ENCODE results near the gene PYCARD.
"Not testable (repeated sequence)": the region's sequence is repeated elsewhere in the genome, so short reads cannot be mapped to it uniquely, and the experiment has no call there.

Gene PYCARD

GRCh38 chr16:31204871-31205666, 2.5 kb upstream of the PYCARD start:
- Mint-ChIP-seq H3K36me3 (ENCODE audit: insufficient read depth) (peaks cover 65% of the 10 kb centered on the region), H3K4me3 (peak overlapping the region in 1 of 2 donors; percentile 28), H3K4me1 (ENCODE audit: low read depth in 2 of 2) (peaks cover 20 to 22% of the 10 kb centered on the region in 2 donors), H3K9me3 (no peaks in the 10 kb centered on the region), H3K27ac (peak overlapping the region; percentile 45 to 59), H3K27me3 (no peaks in the 10 kb centered on the region)
- ATAC-seq (replicated peaks), result no peak
- DNase-seq, result no peak

GRCh38 chr16:31201582-31202413, 762 bp downstream of the PYCARD start:
- DNase-seq (peak; percentile 33 to 40 (median 38)), ATAC-seq (replicated peaks) (peak; percentile 68)
- no peaks in the 10 kb centered on the region for H3K27me3 Mint-ChIP-seq
- H3K36me3 Mint-ChIP-seq (ENCODE audit: insufficient read depth), result peaks cover 87% of the 10 kb centered on the region
- H3K9me3 Mint-ChIP-seq, result no peaks in the 10 kb centered on the region
- H3K4me1 Mint-ChIP-seq (ENCODE audit: low read depth in 2 of 2), result peaks cover 35 to 43% of the 10 kb centered on the region in 2 donors
- peak overlapping the region; percentile 79 to 97 for H3K27ac Mint-ChIP-seq
- H3K4me3 Mint-ChIP-seq, result peak overlapping the region; percentile 90 to 92

- Mint-ChIP-seq H3K27me3 (no peaks in the 10 kb centered on the region), H3K27ac (peak overlapping the region; percentile 79 to 97)
Measured at GRCh38 chr16:31200821-31201568, 1.6 kb downstream of the PYCARD start.

GRCh38 chr16:31200111-31200510, 2.4 kb downstream of the PYCARD start:
- Mint-ChIP-seq H3K36me3 (ENCODE audit: insufficient read depth) (peaks cover 98% of the 10 kb centered on the region), H3K27ac (peak overlapping the region; percentile 73 to 97), H3K4me1 (ENCODE audit: low read depth in 2 of 2) (peaks cover 35 to 49% of the 10 kb centered on the region in 2 donors), H3K4me3 (peak overlapping the region; percentile 90 to 92)
- not testable (repeated sequence) for H3K27me3 Mint-ChIP-seq; H3K9me3 Mint-ChIP-seq; DNase-seq; ATAC-seq (replicated peaks)

More at GRCh38 chr16:31200821-31201568, 1.6 kb downstream of the PYCARD start:
- Mint-ChIP-seq H3K4me3 (peak overlapping the region; percentile 90 to 92), H3K9me3 (no peaks in the 10 kb centered on the region), H3K36me3 (ENCODE audit: insufficient read depth) (peaks cover 95% of the 10 kb centered on the region), H3K4me1 (ENCODE audit: low read depth in 2 of 2) (peaks cover 35 to 48% of the 10 kb centered on the region in 2 donors)
- DNase-seq (peak in 2 of 3 experiments; percentile 42 to 43), ATAC-seq (replicated peaks) (peak; percentile 43)

- Mint-ChIP-seq H3K4me1 (ENCODE audit: low read depth in 2 of 2) (peaks cover 35 to 49% of the 10 kb centered on the region in 2 donors), H3K36me3 (ENCODE audit: insufficient read depth) (peaks cover 98% of the 10 kb centered on the region), H3K27ac (peak overlapping the region; percentile 73 to 97), H3K4me3 (peak overlapping the region; percentile 9 to 90), H3K9me3 (no peaks in the 10 kb centered on the region), H3K27me3 (no peaks in the 10 kb centered on the region)
- DNase-seq, result no peak
- ATAC-seq (replicated peaks), result no peak
Measured at GRCh38 chr16:31199430-31200041, 3.0 kb downstream of the PYCARD start.

- peaks cover 98% of the 10 kb centered on the region for H3K36me3 Mint-ChIP-seq (ENCODE audit: insufficient read depth)
- no peak overlapping the region for H3K4me3 Mint-ChIP-seq
- no peaks in the 10 kb centered on the region for H3K9me3 Mint-ChIP-seq
- H3K4me1 Mint-ChIP-seq (ENCODE audit: low read depth in 2 of 2), result peaks cover 32 to 49% of the 10 kb centered on the region in 2 donors
- DNase-seq, result no peak
- ATAC-seq (replicated peaks), result no peak
- peak overlapping the region; percentile 47 to 91 for H3K27ac Mint-ChIP-seq
- no peaks in the 10 kb centered on the region for H3K27me3 Mint-ChIP-seq
Measured at GRCh38 chr16:31198207-31198882, 4.2 kb downstream of the PYCARD start.

- Mint-ChIP-seq H3K36me3 (ENCODE audit: insufficient read depth) (peaks cover 98% of the 10 kb centered on the region), H3K27ac (peak overlapping the region; percentile 47 to 71), H3K27me3 (no peaks in the 10 kb centered on the region), H3K9me3 (no peaks in the 10 kb centered on the region), H3K4me3 (no peak overlapping the region), H3K4me1 (ENCODE audit: low read depth in 2 of 2) (peaks cover 30 to 49% of the 10 kb centered on the region in 2 donors)
- ATAC-seq (replicated peaks) (no peak), DNase-seq (no peak)
Measured at GRCh38 chr16:31196324-31197088, 6.1 kb downstream of the PYCARD start.

GRCh38 chr16:31195861-31196260, 6.7 kb downstream of the PYCARD start:
- H3K27me3 Mint-ChIP-seq; ATAC-seq (replicated peaks); H3K9me3 Mint-ChIP-seq; H3K4me3 Mint-ChIP-seq; DNase-seq: not testable (repeated sequence)
- Mint-ChIP-seq H3K27ac (peak overlapping the region; percentile 47 to 71), H3K36me3 (ENCODE audit: insufficient read depth) (peaks cover 98% of the 10 kb centered on the region), H3K4me1 (ENCODE audit: low read depth in 2 of 2) (peaks cover 27 to 49% of the 10 kb centered on the region in 2 donors)

GRCh38 chr16:31194898-31195297, 7.7 kb downstream of the PYCARD start:
- Mint-ChIP-seq H3K4me3 (no peak overlapping the region), H3K27ac (peak overlapping the region in 1 of 2 donors; percentile 47), H3K4me1 (ENCODE audit: low read depth in 2 of 2) (peaks cover 31 to 53% of the 10 kb centered on the region in 2 donors), H3K9me3 (no peaks in the 10 kb centered on the region), H3K36me3 (ENCODE audit: insufficient read depth) (peaks cover 99% of the 10 kb centered on the region), H3K27me3 (no peaks in the 10 kb centered on the region)
- DNase-seq (no peak), ATAC-seq (replicated peaks) (peak; percentile 5)

- DNase-seq (no peak), ATAC-seq (replicated peaks) (no peak)
- H3K36me3 Mint-ChIP-seq (ENCODE audit: insufficient read depth), result peaks cover 99% of the 10 kb centered on the region
- no peaks in the 10 kb centered on the region for H3K27me3 Mint-ChIP-seq
- no peaks in the 10 kb centered on the region for H3K9me3 Mint-ChIP-seq
- H3K4me3 Mint-ChIP-seq, result no peak overlapping the region
- peaks cover 30 to 53% of the 10 kb centered on the region in 2 donors for H3K4me1 Mint-ChIP-seq (ENCODE audit: low read depth in 2 of 2)
- peak overlapping the region; percentile 63 to 86 for H3K27ac Mint-ChIP-seq
Measured at GRCh38 chr16:31193874-31194273, 8.7 kb downstream of the PYCARD start.

GRCh38 chr16:31192856-31193642, 9.5 kb downstream of the PYCARD start:
- H3K4me3 Mint-ChIP-seq, result no peak overlapping the region
- H3K9me3 Mint-ChIP-seq, result no peaks in the 10 kb centered on the region
- H3K27me3 Mint-ChIP-seq, result no peaks in the 10 kb centered on the region
- H3K4me1 Mint-ChIP-seq (ENCODE audit: low read depth in 2 of 2), result peaks cover 33 to 52% of the 10 kb centered on the region in 2 donors
- H3K36me3 Mint-ChIP-seq (ENCODE audit: insufficient read depth), result peaks cover 99% of the 10 kb centered on the region
- H3K27ac Mint-ChIP-seq, result peak overlapping the region; percentile 63 to 86
- ATAC-seq (replicated peaks) (no peak), DNase-seq (no peak)
